Type B pancreatic cell (in vitro differentiated cells): ENCODE data around the gene MEIS2. TPM values are rescaled to one million over a fixed set of nuclear protein-coding genes. Genes with fewer than 3 reads are reported as not detected.
A peak's percentile ranks its signal among the peaks of the same experiment; 100 is the strongest.

Experiments used
- DNase-seq: peaks from one replicate; pipeline ENCODE4 v3.0.0; 2021; ENCODE audit warnings: mixed read lengths; ENCODE audit not compliant: unreplicated experiment; ENCODE audit errors: extremely low spot score
- H3K27ac Mint-ChIP-seq: 2 replicates; pipeline ENCODE4 v1.8.0; 2021; ENCODE audit warnings: mild to moderate bottlenecking, mixed read lengths
- H3K27me3 Mint-ChIP-seq: 2 replicates; pipeline ENCODE4 v1.8.0; 2021; ENCODE audit warnings: mixed read lengths
- H3K36me3 Mint-ChIP-seq: 2 replicates; pipeline ENCODE4 v1.8.0; 2021; ENCODE audit warnings: mixed read lengths
- H3K4me1 Mint-ChIP-seq: one replicate; pipeline ENCODE4 v1.8.0; 2021; ENCODE audit warnings: mixed read lengths; ENCODE audit not compliant: unreplicated experiment
- H3K4me3 Mint-ChIP-seq: 2 replicates; pipeline ENCODE4 v1.8.0; 2021; ENCODE audit warnings: mild to moderate bottlenecking, mixed read lengths
- H3K9me3 Mint-ChIP-seq: 2 replicates; pipeline ENCODE4 v1.8.0; 2021; ENCODE audit warnings: mixed read lengths
- long read RNA-seq: library from polyadenylated mRNA; unstranded; transcript quantifications from one replicate; pipeline ENCODE4 v2.0.0, GENCODE V29; 2020
- total RNA-seq: library from RNA; stranded (reverse); gene quantifications from 2 replicates; pipeline ENCODE4 v1.2.1, GENCODE V29; 2021; ENCODE audit warnings: low replicate concordance
- TF ChIP-seq, protein P1 (sequence below): fragments of 200-600 bp; sonication (generic); conservative IDR thresholded peaks from 2 replicates; pipeline ENCODE4 v1.5.0; 2021; ENCODE audit warnings: antibody characterized with exemption, mild to moderate bottlenecking

MEIS2 gene
- total RNA-seq: 152 and 211 TPM in 2 replicates
- long read RNA-seq, full-length matches to known transcripts: 10 of 70 reads
- long read RNA-seq, partial matches to known transcripts: 27 of 70 reads
- long read RNA-seq, other reads (novel, unspliced or antisense): 33 of 70 reads

GRCh38 chr15:37100109-37100965 is at the start of gene MEIS2:
Gene MEIS2 (minus strand): TSS chr15:37100549. CDS start chr15:37099466, 1,083 bp downstream.
- peaks cover 9% of the 10 kb centered on the region for H3K4me1 Mint-ChIP-seq
- no peaks in the 10 kb centered on the region for H3K9me3 Mint-ChIP-seq
- H3K4me3 Mint-ChIP-seq: peak within 1 kb of the TSS; percentile 99

DNA sequence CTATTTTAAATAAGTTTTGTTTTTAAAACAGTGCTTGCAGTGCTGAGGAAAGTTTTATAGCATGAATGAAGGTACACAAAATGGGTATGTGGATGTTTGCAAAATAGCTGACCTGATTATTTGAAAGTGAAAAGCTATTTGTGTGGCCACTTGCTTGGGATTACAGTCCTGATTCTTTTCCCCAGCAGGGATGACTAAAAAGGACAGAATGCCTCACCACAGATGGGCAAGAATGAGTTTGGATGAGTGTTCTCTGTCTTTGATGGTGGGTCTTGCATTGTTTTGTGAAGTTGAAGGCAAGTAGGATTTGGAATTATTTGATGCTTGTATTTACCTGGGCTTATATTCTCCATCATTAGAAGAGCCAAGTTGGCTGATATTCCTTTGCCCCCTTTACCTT is 48.8 kb upstream of the MEIS2 start:
- H3K9me3 Mint-ChIP-seq: peaks cover 4% of the 10 kb centered on the region
- no peak for DNase-seq
- H3K27me3 Mint-ChIP-seq: no peaks in the 10 kb centered on the region
- no peak overlapping the region for H3K27ac Mint-ChIP-seq
- no peaks in the 10 kb centered on the region for H3K4me1 Mint-ChIP-seq
- TF ChIP-seq, protein P1, sequence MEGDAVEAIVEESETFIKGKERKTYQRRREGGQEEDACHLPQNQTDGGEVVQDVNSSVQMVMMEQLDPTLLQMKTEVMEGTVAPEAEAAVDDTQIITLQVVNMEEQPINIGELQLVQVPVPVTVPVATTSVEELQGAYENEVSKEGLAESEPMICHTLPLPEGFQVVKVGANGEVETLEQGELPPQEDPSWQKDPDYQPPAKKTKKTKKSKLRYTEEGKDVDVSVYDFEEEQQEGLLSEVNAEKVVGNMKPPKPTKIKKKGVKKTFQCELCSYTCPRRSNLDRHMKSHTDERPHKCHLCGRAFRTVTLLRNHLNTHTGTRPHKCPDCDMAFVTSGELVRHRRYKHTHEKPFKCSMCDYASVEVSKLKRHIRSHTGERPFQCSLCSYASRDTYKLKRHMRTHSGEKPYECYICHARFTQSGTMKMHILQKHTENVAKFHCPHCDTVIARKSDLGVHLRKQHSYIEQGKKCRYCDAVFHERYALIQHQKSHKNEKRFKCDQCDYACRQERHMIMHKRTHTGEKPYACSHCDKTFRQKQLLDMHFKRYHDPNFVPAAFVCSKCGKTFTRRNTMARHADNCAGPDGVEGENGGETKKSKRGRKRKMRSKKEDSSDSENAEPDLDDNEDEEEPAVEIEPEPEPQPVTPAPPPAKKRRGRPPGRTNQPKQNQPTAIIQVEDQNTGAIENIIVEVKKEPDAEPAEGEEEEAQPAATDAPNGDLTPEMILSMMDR: no peak
- H3K36me3 Mint-ChIP-seq: no peaks in the 10 kb centered on the region
- no peak overlapping the region for H3K4me3 Mint-ChIP-seq

More at GRCh38 chr15:37100109-37100965, at the start of gene MEIS2:
- peak within 1 kb of the TSS; percentile 99 for H3K27ac Mint-ChIP-seq
- H3K36me3 Mint-ChIP-seq: peaks cover 34% of the 10 kb centered on the region
- peak; percentile 95 for DNase-seq
- peaks cover 44% of the 10 kb centered on the region for H3K27me3 Mint-ChIP-seq
- TF ChIP-seq, protein P1: no peak

DNA sequence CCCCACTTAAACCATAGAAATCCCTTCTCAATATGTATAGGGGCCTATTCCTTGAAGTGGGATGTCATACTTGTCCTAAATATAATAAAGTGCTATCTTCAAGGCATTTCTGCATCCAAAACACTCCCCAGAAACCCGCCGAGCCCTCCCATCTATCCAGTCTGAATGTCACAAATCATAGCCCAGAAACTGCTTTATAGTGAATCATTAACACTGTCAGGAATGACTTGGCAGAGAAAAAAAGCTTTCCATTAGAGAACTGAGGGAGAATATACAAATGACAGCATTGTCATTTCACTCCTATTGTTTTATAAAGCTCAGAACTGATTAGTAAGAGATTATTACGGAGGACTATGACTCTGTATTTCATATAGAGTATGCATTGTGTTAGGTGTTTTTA is 48.4 kb upstream of the MEIS2 start:
- Mint-ChIP-seq H3K4me1 (no peaks in the 10 kb centered on the region), H3K27me3 (no peaks in the 10 kb centered on the region), H3K9me3 (peaks cover 4% of the 10 kb centered on the region), H3K4me3 (no peak overlapping the region), H3K27ac (no peak overlapping the region), H3K36me3 (no peaks in the 10 kb centered on the region)
- TF ChIP-seq, protein P1: no peak
- no peak for DNase-seq

DNA sequence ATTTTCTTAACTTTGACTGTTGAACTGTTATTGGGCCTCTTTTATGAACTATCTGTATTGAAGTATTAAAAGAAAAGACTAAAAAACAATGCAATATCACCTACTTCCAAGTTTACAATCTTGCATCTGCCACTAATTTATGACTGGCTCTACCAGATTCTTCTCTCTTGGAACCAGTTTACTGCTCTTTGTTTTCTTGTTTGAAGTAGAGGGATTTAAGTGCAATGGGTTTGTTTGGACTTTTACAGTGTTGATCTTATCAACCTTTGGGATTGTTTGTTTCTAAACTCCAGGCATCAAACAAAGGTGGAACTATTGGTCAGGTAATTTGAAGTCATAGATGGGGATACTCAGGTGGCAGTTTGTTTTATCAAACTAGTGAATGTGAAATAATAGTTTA is 43.0 kb upstream of the MEIS2 start:
- Mint-ChIP-seq H3K9me3 (no peaks in the 10 kb centered on the region), H3K36me3 (no peaks in the 10 kb centered on the region), H3K27me3 (no peaks in the 10 kb centered on the region), H3K4me1 (no peaks in the 10 kb centered on the region), H3K4me3 (no peak overlapping the region), H3K27ac (no peak overlapping the region)
- no peak for DNase-seq
- TF ChIP-seq, protein P1: no peak

- Mint-ChIP-seq H3K9me3 (no peaks in the 10 kb centered on the region), H3K4me3 (no peak overlapping the region), H3K4me1 (no peaks in the 10 kb centered on the region), H3K27me3 (no peaks in the 10 kb centered on the region), H3K36me3 (no peaks in the 10 kb centered on the region), H3K27ac (no peak overlapping the region)
- DNase-seq: no peak
- TF ChIP-seq, protein P1: no peak
Observed at GRCh38 chr15:37142371-37142770, 42.0 kb upstream of the MEIS2 start.
